Ramos (cell line): ENCODE measurements around the gene MMP24OS.
"Not testable (repeated sequence)": the region's sequence is repeated elsewhere in the genome, so short reads cannot be mapped to it uniquely, and the experiment has no call there.

Experiments used
- in situ Hi-C: fragments of 300-500 bp; cut with MboI; formaldehyde crosslinking; loops from one replicate; pipeline ENCODE4 v1.14.3; 2022; ENCODE audit warnings: low sequenced_read_pairs; ENCODE audit not compliant: unreplicated experiment

MMP24OS gene

DNA sequence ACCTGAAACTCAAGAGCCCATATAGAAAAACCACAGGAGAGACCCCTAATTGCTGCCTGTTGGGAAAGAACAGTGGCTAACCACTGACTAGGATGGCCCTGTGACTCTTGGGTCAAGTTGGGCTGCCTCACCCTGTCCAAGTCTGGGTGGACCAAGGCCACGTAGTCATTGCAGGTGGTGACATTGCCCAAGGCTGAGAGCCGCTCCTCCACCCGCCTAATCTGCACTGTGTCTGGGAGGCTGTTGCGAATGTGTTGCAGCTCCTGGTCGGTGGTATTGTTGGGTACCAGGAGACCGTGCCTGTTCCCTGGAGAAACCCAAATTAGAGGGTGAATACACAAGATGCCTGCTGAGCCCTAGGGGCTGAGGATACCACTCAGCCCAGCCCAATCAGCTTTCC, 2.6 kb upstream of the MMP24OS start:
- in situ Hi-C loops: no loop called here

DNA sequence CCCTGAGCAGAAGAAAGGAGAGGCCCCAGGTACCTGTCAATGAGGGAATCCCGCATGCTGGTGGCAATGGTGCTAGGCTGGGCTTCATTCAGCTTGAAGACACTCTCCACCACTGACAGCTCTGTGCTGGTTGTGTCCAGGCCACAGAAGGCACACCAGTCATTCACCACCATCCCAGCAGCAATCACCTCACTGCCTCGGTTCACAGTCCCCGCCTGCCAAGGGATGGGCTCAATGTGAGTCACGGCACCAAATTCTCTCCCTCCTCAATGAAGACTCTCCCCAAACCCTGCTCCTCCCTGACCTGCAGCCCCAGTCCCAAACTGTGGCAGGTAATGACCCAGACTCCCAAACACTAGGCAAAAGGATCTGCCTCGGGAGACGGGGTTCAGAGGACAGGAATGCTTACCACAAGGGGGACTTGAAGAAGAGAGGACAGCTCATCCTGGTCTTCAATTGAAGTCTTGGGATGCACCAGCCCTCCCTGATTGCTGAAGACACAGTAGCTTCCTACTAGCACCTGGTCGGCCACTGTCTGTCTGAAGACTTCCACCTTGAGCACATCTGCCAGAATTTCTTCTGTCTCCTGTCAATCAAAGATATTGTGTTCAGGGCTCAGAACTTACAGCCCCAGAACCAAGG, 1.7 kb upstream of the MMP24OS start:
- in situ Hi-C loops: no loop called here

DNA sequence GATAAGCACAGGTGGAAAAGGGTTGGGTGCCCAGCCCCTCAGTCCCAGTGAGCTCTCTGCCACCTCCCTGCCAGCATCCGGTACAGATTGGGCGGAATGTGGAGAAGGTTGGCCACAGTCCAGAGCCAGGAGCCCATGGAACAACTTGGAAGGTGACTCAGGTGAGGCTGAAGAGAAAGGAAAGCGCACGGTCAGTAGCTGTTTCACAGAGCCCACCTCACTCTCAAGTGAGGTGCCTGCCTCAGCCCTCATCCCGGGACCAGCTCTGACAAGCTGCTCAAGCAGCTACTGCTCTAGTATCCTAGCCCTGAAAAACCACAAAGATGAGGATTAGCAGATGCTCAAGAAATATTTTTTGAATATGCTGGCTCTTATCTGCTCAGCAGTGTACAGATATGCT, 1.1 kb upstream of the MMP24OS start:
- in situ Hi-C loops: no loop called here

DNA sequence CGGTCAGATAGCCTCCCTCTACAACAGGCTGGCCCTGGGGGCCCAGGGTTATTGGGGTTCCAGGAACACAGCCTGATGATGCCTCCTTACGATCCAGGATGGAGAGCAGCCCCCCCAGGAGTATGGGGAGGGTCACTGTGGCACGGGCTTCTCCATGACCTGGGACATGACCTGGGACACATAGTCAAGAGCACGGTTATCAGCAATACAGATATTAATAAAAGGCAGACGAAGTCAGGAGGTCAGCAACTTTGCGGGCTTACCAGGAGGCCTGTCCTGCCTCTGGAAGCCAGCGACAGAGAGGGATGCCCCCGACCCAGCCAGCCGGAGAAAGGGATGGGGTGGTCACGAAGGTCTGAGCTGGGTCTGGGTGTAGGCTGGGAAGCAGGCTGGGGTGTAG, 795 bp downstream of the MMP24OS start:
- in situ Hi-C loops: no loop called here

DNA sequence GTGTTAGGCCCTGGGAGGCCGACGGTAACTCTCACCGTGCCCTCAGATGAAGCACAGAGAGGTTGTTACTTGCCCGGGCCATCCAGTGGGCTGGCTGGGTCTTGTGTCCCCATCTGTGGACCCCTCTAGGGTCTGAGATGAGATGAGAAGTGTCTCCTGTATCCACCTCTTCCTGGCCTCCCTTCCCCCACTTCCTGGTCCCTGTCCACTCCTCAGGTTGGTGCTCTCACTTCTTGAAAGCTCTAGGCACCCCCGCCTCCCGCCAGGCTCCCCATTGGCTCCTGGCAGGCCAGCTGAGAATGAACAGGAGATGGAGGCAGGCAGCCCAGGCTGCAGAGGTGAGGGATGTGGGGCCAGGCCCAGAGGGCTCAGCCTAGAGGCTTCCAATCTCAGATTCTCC, 1.5 kb downstream of the MMP24OS start:
- in situ Hi-C loops: no loop called here

DNA sequence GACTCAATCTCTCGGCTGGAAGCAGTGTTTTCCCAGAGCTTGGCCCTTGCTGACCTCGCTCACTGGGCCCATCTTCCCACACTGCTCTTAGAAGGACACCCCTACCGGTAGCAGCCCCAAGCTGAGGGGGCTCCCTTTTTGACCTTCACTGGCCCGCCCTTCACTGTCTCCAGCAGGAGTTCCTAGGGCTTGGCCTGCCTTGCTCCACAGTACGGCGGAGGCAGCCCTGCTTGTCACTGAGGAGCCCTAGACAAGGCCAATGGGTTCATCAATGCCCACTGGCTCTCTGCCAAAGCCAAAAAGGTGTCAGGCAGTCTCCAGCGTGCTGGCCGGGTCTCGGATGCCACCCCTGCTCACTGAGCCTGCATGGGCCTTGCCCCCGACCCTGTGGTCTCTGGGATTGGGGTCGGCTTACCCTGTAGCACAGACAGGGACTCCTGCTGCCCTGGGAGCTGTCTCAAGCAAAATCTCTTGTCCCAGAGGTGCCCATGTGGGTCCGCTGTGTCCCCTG, 2.1 kb downstream of the MMP24OS start:
- in situ Hi-C loops: no loop called here

DNA sequence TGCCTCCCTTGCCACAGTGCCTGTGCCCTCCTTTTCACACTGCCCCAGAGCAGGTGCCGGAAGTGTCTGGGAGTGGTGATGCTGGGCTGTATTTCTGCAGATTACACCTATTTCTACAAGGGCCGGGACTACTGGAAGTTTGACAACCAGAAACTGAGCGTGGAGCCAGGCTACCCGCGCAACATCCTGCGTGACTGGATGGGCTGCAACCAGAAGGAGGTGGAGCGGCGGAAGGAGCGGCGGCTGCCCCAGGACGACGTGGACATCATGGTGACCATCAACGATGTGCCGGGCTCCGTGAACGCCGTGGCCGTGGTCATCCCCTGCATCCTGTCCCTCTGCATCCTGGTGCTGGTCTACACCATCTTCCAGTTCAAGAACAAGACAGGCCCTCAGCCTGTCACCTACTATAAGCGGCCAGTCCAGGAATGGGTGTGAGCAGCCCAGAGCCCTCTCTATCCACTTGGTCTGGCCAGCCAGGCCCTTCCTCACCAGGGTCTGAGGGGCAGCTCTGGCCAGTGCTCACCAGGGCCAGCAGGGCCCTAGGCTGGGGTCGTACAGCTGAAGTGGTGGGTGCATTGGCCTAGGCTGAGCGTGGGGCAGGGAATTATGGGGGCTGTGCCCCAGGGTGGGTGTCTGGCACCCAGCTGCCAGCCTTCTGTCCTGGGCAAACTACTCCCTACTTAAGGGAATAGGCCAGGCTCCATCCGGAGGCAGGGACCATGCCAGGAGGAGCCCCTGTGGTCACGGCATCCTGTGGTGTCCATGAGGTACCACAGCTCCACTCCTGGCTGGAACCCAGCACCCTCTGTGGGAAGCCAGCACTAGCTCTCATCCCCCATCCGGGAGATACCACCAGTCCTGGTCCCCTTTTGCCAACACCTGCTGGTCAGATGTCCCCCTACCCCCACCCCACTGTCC, 3.5 kb downstream of the MMP24OS start:
- in situ Hi-C loops: no loop called here

DNA sequence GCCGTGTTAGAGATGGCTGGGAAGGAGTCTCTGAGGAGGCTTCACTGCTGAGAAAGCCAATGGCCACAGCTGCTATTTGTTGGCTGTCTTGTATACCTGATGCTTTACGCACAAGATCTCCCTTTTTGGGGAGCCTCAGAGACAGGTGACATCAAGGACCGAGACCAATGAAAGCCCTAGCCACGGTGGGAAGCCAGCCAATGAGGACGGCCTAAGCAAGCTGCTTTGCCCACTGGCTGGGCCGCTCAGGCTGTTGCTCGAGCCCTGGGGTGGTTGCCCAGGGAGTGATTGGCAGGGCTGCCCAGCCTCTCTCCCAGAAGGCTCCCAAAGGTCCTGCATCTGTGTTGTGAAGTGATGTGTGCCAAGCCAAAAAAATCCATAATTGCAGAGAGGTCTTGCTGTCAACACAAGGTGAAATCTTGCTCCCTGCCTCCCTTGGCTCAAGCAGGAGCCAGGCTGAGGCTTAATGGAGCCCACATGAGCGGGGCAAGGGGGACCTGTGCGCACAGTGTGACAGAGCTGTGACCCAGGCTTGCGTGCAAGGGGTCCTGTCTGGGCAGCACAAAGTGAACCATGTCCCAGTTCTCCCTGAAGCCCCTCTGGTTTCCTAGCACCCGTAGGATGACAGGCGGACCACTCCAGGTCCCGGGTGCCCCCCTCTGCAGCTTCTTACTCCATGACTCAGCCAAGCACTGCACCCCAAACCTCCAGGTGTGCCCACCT, 4.3 kb downstream of the MMP24OS start:
- in situ Hi-C loops: no loop called here

DNA sequence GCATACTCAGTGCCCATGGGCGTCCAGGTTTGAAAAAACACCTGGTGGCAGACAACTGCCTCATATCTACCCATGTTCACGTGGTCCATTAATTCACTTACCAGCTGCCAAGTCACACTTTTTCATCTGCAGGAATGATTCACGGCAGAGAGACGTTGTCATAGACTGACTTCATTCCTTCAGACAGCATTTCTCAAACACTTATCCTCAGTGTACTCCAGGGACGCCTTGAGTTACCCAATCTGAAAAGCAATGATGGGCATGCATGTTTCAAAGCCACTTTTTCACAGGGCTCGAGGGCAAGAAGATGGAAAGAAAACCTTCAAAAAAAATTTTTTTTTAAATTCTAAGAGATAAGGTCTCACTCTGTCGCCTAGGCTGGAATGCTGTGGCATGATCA, 6.0 kb downstream of the MMP24OS start:
- in situ Hi-C loops: no loop called here

DNA sequence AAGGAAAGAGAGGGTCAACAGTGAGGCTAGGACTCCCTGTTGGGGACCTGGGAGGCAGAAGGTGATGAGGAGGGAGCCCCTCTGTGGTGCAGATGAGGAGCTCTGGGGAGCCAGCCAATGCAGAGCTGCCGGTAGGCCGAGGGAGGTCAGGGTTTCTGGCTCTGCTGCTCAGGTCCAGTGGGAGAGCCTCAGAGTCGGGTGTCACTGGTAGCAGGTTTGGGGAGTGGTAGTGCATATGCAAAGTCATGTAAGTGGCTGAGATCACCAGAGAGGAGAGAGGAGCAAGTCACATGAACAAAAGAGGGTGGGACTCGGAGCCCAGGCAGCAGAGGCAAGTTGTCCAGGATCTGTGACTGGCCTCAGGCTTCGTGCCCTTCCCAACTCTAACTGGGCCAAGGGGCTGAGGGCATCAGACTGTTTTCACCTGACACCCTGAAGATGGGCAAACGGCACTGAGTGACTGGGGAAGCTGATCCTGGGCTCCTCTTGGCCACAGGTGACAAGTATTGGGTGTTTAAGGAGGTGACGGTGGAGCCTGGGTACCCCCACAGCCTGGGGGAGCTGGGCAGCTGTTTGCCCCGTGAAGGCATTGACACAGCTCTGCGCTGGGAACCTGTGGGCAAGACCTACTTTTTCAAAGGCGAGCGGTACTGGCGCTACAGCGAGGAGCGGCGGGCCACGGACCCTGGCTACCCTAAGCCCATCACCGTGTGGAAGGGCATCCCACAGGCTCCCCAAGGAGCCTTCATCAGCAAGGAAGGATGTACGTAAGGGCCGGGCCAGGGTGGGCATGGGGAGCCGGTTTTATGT, 6.6 kb downstream of the MMP24OS start:
- in situ Hi-C loops: no loop called here

DNA sequence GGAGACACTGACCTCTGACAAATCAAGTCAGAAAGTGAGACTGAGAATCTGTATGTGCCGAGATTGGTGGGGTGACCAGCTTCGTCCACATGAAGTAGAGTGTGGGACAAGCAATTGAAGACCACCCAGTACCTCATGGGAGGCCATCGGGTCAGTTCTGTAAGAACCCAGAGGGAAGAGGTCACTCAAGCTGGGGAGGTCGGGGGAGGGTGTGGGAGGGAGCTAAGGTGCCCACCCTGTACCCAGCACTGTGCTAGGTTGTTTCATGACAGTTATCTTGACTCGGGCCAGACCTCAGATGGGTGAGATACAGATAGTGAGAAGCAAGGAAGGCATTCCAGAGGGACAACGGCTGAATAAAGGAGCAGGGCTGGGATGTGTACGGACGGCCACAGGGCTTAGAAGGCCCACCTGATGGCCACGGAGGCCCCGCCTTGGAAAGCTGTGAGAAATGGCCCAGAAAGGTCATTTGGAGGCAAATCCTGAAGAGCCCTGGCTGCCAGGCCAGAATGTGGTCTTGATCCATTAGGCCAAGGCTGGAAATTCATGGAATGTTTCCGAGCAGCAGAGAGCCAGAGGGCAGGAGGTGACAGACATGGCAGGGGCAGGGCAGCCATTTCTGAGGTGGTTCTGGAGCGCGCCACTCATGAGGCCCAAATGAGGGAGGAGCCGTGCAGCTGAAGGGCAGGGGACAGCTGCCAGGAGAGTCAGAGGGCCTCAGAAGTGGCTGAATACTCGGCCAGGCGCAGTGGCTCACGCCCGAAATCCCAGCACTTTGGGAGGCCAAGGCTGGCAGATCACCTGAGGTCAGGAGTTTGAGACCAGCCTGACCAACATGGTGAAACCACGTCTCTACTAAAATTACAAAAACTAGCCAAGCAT, 7.7 kb downstream of the MMP24OS start:
- in situ Hi-C loops: no loop called here

DNA sequence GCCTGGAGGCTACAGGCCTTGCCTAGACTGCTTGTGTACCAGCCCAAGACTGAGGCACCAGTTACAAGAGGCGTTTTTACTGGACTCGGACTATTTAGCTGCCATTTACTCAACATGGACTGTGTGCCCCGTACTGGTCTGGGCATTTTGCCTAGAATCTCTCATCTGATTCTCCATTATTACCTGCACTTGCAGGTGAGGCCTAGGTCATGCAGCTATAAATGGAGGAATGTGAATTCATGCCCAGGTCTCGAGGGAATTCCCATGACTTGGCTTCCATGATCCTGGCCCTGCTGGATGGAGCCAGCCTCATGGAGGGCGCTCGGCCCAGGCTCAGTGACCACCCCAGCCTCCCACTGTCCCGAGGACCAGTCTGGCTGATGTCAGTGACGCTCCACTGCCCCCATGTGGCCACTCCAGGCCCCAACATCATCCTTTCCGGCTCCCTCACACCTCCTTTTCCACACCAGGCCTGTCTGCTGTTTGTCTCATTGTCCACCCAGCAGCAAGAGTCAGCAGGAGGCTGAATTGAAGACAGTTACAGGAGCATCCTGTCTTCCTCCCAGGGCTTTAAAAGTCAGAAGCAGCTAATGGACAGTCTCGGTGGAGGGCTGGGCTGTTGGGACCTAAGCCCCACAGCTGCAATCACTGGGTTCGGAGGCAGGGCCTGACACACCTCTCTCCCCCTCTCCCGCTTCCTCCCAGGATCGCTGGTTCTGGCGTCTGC, 8.7 kb downstream of the MMP24OS start:
- in situ Hi-C loops: no loop called here

DNA sequence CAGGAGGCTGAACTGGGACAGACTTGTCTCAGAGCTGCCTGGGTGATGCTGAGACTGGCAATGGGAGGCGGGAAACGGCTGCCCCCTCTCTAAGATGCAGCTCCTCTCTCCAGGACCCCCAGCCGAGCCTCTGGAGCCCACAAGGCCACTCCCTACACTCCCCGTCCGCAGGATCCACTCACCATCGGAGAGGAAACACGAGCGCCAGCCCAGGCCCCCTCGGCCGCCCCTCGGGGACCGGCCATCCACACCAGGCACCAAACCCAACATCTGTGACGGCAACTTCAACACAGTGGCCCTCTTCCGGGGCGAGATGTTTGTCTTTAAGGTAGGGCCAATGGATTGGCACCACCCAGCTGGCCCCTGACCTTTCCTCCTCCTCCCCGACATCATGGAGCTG, 10.8 kb downstream of the MMP24OS start:
- in situ Hi-C loops: no loop called here

DNA sequence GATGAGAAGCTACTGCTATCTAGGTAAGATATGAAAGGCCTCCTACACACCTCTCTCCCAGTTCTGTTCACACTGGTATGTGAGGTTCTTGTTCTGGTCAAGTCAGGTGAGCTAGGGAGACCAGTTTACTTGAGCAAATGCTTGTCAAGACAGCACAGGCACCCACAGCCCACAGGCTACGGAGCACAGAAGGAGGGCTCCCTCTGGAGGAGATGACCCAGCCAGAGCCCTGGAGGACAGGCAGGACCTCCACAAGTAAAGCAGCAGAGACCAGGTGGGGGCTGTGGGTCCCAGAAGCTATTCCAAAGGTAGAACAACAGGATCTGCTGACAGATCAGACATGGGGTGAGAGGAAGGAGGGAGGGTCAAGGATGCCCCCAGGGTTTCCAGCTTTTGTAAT, 13.2 kb downstream of the MMP24OS start:
- in situ Hi-C loops: no loop called here

DNA sequence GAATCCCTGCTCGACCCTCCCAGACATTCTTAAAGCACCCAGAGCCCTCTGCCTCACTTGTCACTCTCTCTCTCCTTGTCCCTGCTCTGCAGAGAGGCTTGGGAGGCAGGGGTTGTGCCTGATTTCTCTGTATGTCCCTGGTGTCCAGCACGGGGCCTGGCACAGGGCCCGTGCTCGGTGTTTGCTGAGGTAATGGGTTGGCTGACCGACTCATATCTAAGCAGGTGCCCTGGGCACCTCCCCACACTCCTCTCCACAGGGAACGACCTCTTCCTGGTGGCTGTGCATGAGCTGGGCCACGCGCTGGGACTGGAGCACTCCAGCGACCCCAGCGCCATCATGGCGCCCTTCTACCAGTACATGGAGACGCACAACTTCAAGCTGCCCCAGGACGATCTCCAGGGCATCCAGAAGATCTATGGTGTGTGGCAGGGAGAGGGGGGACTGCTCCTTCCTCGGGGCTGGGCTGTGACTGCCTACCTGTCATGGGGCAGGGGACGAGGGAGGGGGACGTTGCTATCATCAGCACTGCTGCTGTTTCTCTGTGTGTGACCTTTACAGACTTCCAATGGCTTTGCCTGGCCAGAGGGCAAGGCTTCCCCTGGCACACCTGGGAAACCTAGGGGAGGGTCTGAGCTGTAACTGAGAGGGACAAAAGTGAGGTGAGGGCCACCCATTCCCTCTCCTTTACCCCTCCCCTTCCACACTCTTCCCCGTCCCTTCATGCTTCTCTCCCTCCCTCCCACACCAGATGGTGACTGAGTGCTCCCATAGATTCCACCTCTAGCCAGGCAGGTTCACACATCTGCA, 14.2 kb downstream of the MMP24OS start:
- in situ Hi-C loops: no loop called here

DNA sequence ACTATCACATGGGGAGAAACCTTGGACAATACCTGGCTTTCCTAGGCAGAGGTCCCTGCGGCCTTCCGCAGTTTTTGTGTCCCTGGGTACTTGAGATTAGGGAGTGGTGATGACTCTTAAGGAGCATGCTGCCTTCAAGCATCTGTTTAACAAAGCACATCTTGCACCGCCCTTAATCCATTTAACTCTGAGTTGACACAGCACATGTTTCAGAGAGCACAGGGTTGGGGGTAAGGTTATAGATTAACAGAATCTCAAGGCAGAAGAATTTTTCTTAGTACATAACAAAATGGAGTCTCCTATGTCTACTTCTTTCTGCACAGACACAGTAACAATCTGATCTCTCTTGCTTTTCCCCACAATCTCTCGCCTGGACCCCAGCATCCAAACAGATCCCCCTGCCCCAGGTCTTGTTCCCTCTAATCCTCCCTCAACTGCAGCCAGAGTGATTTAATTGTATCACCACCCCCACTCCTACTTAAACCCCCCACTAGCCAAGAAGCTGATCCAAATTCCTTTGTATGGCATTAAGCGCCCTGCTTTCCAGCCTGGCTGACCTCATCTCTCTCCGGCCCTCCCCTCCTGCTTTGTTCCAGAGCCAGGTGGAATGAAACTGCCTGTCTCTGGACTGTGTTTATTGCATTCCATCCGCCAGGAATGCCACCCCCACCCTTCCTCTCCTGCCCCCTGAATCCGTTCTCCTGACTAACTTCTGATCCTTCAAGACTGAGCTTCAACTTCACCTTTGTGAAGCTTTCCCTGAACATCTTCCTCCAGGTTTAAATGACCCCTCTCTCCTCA, 15.0 kb downstream of the MMP24OS start:
- in situ Hi-C loops: not testable (repeated sequence)

DNA sequence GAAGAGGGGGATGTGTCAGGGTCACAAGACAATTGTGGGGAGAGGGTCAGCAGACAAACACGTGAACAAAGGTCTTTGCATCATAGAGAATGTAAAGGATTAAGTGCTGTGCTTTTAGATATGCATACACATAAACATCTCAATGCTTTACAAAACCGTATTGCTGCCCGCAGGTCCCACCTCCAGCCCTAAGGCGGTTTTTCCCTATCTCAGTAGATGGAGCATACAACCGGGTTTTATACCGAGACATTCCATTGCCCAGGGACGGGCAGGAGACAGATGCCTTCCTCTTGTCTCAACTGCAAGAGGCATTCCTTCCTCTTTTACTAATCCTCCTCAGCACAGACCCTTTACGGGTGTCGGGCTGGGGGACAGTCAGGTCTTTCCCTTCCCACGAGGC, 15.6 kb downstream of the MMP24OS start:
- in situ Hi-C loops: not testable (repeated sequence)
